IMR-90 (cell line): ENCODE results near the gene ABCA4.

Experiments
- BHLHE40 ChIP-seq: fragments of 150-350 bp; IDR thresholded peaks from 2 replicates; pipeline ENCODE4 v1.6.1; 2016; ENCODE audit warnings: mild to moderate bottlenecking, low read depth, low read length
- CEBPB ChIP-seq: IDR thresholded peaks from 2 replicates; pipeline ENCODE4 v1.6.1; 2012; ENCODE audit warnings: low read depth, low read length, improper control_type of control experiment
- CHD1 ChIP-seq: IDR thresholded peaks from 2 replicates; pipeline ENCODE4 v1.6.1; 2012; ENCODE audit warnings: low read depth, low read length, improper control_type of control experiment
- FOS ChIP-seq: fragments of 150-350 bp; IDR thresholded peaks from 2 replicates; pipeline ENCODE4 v1.6.1; 2016; ENCODE audit warnings: low read depth, low read length
- POLR2A ChIP-seq: IDR thresholded peaks from 2 replicates; pipeline ENCODE4 v1.6.1; 2012; ENCODE audit warnings: mild to moderate bottlenecking, low read depth, low read length
- RCOR1 ChIP-seq: IDR thresholded peaks from 2 replicates; pipeline ENCODE4 v1.6.1; 2012; ENCODE audit warnings: mild to moderate bottlenecking, low read length, improper control_type of control experiment; ENCODE audit not compliant: insufficient replicate concordance
- SMC3 ChIP-seq: fragments of 150-350 bp; IDR thresholded peaks from 2 replicates; pipeline ENCODE4 v1.6.1; 2016; ENCODE audit warnings: low read depth, mild to moderate bottlenecking, antibody characterized with exemption, low read length, moderate library complexity
- TF ChIP-seq, protein P1 (sequence below): conservative IDR thresholded peaks from 2 replicates; pipeline ENCODE4 v1.5.1; 2012; ENCODE audit warnings: mild to moderate bottlenecking, low read depth, low read length, improper control_type of control experiment

DNA sequence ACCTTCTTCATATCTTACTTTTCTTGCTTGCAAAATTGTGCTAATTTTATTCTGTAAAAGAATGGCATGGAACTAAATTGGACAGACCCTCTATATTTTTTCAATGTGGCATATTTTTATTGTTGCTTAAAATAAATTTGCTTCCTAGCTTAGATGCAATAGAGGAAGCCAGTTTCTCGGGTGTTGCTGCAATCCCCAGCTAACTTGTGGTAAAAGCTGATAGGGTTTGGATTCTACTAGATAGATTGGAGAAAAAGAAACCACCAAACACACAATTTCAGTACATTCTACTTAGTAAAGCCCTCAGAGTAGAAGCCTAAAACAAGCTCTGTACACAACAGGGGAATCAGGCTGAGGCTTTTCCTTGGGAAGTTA is 162.2 kb downstream of the ABCA4 start:
- TF ChIP-seq, protein P1, sequence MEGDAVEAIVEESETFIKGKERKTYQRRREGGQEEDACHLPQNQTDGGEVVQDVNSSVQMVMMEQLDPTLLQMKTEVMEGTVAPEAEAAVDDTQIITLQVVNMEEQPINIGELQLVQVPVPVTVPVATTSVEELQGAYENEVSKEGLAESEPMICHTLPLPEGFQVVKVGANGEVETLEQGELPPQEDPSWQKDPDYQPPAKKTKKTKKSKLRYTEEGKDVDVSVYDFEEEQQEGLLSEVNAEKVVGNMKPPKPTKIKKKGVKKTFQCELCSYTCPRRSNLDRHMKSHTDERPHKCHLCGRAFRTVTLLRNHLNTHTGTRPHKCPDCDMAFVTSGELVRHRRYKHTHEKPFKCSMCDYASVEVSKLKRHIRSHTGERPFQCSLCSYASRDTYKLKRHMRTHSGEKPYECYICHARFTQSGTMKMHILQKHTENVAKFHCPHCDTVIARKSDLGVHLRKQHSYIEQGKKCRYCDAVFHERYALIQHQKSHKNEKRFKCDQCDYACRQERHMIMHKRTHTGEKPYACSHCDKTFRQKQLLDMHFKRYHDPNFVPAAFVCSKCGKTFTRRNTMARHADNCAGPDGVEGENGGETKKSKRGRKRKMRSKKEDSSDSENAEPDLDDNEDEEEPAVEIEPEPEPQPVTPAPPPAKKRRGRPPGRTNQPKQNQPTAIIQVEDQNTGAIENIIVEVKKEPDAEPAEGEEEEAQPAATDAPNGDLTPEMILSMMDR: no peak
- no peak for TF ChIP-seq BHLHE40
- no peak for TF ChIP-seq POLR2A
- no peak for TF ChIP-seq CEBPB
- no peak for TF ChIP-seq SMC3
- TF ChIP-seq FOS: no peak
- TF ChIP-seq RCOR1: no peak
- no peak for TF ChIP-seq CHD1
